ENCODE results near the gene TECPR1.
A peak's percentile ranks its signal among the peaks of the same experiment; 100 is the strongest.
"Not testable (repeated sequence)": the region's sequence is repeated elsewhere in the genome, so short reads cannot be mapped to it uniquely, and the experiment has no call there.

TECPR1 gene

GRCh38 chr7:98224701-98225181 lies 27.3 kb downstream of the TECPR1 start:
- DNase-seq (ENCODE audit: low spot score) = no peak

- DNase-seq (ENCODE audit: low spot score) = no peak
These were observed 27.9 kb downstream of the TECPR1 start for GRCh38 chr7:98223898-98224700.

- no peak for DNase-seq (ENCODE audit: low spot score)
These were observed 28.6 kb downstream of the TECPR1 start for GRCh38 chr7:98223351-98223897.

GRCh38 chr7:98222533-98223195 lies 29.4 kb downstream of the TECPR1 start:
- no peak for DNase-seq (ENCODE audit: low spot score)

- no peak for DNase-seq (ENCODE audit: low spot score)
These were observed 30.2 kb downstream of the TECPR1 start for GRCh38 chr7:98221611-98222532.

GRCh38 chr7:98219382-98219781 lies 32.6 kb downstream of the TECPR1 start:
- DNase-seq (ENCODE audit: low spot score) = not testable (repeated sequence)

- DNase-seq (ENCODE audit: low spot score) = peak; percentile 89
These were observed 34.1 kb downstream of the TECPR1 start for GRCh38 chr7:98217623-98218582.

GRCh38 chr7:98216941-98217622 lies 35.0 kb downstream of the TECPR1 start:
- no peak for DNase-seq (ENCODE audit: low spot score)

- no peak for DNase-seq (ENCODE audit: low spot score)
These were observed 36.2 kb downstream of the TECPR1 start for GRCh38 chr7:98215561-98216495.

- DNase-seq (ENCODE audit: low spot score) = no peak
These were observed 37.2 kb downstream of the TECPR1 start for GRCh38 chr7:98214811-98215321.

GRCh38 chr7:98213888-98214810 lies 37.9 kb downstream of the TECPR1 start:
- no peak for DNase-seq (ENCODE audit: low spot score)

GRCh38 chr7:98213296-98213887 lies 38.6 kb downstream of the TECPR1 start:
- DNase-seq (ENCODE audit: low spot score) = no peak

- DNase-seq (ENCODE audit: low spot score) = no peak
These were observed 39.4 kb downstream of the TECPR1 start for GRCh38 chr7:98212532-98213041.

GRCh38 chr7:98211676-98212531 lies 40.1 kb downstream of the TECPR1 start:
- no peak for DNase-seq (ENCODE audit: low spot score)

GRCh38 chr7:98211221-98211675 lies 40.8 kb downstream of the TECPR1 start, which contains the start of gene BHLHA15:
TSS of gene BHLHA15 (plus strand) at chr7:98211439. CDS start at chr7:98212310, 871 bp downstream.
- no peak for DNase-seq (ENCODE audit: low spot score)
